ENCODE data around the gene PCDHGA6.

- TF ChIP-seq CTCF (IDR thresholded peaks at IDR 0.05; ENCODE audit: low read length), result no peak
- TF ChIP-seq EZH2 (optimal IDR thresholded peaks at IDR 0.05; ENCODE audit: low read depth, low read length), result no peak
These were observed 1.9 kb upstream of the PCDHGA6 start for GRCh38 chr5:141371572-141372475.
